IPS-NIHi7 (cell line): Measurements from ENCODE around the gene SFT2D1.
"Not testable (repeated sequence)": the region's sequence is repeated elsewhere in the genome, so short reads cannot be mapped to it uniquely, and the experiment has no call there.

Experiments
- DNase-seq: peaks from one replicate; pipeline ENCODE4 v3.0.0; 2012; ENCODE audit warnings: mixed read lengths; ENCODE audit errors: extremely low spot score

SFT2D1 gene

DNA sequence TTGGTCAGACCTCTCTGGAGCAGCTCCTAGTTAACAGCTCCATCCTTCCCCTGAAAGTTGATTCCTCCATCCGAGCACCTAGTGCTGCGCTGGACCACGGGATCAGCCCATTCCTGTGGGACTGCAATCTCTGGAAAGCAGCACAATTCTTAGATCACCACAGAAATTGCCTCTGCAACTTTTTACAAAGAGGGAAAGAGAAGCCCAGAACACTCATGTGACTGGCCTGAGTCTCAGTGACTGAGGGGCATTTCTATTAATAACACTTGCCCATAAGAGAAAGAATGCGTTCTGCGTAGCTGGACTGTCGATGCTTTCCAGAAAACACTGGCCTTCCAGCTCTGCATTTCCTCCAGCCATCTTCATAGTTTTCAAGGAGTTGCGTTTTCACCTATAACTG lies 22.1 kb upstream of the SFT2D1 start:
- DNase-seq: no peak

DNA sequence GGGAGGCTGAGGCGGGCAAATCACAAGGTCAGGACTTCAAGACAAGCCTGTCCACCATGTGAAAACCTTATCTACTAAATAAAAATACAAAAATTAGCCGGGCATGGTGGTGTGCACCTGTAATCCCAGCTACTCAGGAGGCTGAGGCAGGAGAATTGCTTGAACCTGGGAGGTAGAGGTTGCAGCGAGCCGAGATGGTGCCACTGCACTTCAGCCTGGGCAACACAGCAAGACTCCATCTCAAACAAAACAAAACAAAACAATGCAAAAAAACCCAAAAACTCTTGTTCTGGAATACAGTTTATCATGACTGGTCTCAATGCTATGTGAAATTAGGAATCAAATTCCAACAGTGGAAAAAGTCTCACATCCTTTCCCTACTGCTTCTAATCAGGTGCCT lies 20.1 kb upstream of the SFT2D1 start:
- not testable (repeated sequence) for DNase-seq

DNA sequence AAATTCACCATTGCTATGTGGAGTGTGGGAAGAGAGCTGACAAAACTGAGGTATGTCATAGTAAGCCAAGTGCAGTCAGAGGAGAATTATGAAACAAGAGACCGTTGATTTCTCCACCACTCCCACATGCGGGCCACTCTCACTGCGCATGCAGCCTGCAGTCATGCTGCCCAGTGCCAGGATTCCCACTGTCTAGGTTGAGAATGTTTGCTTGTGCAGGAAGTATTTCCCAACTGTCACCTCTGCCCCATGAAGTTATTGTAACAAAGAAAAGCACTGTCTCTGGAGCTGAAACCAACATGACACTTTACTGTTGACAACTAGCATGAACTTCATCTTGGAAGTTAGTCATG lies 18.7 kb upstream of the SFT2D1 start:
- no peak for DNase-seq

DNA sequence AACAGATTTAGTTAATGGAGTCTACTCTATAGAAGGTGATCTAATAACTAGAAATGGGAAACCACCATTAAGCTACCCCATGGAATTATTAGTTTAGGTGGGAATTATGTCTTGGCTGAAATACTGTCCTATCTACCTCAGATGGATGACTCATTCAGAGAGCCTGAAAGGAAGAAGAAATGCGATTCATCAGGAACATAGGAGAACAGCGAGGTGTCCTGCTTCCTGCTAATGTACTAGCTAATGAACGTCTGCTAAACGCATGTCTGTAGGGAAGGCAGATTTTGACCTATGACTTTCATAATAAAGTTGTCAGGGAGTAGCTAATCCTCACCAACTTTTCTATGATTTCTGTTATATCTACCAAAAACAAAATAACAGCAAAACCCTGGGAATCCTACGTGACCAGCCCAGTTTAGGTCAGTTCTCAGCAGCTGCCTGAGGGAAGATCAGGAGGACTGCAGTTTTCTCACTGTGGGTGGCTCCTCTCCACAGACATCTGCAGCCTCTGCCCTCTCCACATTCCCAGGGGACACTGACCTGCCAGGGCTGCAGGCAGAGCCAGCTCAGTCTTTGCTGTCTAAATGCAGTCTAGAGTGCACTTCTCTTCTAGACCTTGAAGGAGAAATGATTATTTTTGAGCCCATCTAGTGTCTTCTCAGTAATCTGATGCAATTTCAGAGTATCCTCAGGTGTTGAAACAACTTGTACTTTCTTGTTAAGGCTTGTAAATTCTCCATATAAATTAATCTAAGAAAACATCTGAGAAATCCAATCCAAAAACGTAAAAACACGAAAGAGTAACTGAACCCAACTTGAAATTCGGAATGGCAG lies 18.1 kb upstream of the SFT2D1 start:
- no peak for DNase-seq

DNA sequence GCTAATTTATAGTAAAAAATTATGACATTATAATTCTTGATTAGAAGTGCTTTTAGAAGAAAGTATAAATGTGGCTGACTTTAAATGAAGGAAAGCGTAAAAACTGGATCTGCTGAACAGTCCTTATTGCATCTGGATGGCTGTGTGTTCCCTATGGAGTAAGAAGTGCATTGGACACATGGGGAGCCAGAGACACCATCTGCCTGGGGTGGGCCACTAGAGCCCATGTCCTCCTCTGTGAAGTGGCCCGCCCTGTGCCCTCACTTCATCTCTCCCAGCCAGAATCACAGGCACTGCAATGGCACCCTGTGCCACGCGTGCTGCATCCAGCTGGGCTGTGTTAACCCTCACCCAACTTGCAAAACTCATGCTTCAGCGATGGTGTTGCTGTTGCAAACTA lies 13.2 kb upstream of the SFT2D1 start:
- no peak for DNase-seq

DNA sequence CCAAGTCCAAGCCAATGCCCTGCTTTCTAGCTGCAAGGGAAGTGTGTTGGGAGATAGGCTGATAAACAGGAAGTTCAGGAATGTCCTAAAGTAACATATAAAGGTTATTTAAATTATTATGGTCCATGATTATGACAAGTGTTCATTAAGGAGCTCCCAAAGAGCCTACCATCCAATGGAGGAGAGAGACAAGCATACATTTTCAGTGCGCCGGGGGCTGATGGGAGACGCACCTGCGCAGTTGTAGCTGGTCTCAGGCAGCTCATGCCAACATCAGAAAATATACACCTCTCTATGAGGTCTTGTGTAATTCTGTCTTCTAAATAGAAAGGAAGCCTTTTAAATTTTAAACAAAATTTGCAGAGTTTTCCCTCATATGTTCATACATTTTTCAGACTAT lies 12.6 kb upstream of the SFT2D1 start:
- no peak for DNase-seq

DNA sequence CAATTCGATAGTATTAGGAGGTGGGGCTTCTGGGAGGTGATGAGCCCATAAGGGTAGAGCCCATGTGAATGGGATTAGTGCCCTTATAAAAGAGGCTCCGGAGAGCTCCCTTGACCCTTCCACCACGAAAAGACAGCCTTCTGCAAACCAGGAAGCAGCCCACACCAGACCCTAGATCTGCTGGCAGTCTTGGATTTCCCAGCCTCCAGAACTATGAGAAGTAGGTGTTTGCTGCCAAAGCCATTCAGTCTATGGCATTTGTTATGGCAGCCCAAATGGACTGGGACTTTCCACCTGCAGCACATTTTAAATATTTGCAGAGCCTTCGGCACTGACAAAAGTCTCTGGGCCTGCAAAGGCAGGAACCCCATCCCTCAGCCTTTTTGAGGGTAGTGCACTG lies 11.8 kb upstream of the SFT2D1 start:
- DNase-seq: no peak

DNA sequence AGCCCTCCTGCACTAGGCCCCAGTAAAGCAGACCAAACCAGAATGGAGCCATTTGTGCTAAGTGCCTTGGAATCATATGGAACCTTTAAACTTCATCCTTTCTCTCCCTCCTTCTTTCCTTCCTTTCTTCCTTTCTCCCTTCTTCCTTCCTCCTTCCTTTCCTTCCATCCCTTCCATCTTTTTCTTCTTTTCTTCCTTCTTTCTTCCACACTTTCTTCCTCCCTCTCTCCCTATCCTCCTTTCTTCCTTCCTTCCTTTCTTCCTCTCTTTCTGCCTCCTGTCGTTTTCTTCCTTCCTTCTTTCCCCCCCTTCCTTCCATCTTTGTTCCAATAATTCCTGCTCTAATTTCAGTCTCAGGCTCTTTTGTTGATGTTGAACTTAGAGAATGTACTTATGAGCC lies 11.2 kb upstream of the SFT2D1 start:
- DNase-seq: no peak

DNA sequence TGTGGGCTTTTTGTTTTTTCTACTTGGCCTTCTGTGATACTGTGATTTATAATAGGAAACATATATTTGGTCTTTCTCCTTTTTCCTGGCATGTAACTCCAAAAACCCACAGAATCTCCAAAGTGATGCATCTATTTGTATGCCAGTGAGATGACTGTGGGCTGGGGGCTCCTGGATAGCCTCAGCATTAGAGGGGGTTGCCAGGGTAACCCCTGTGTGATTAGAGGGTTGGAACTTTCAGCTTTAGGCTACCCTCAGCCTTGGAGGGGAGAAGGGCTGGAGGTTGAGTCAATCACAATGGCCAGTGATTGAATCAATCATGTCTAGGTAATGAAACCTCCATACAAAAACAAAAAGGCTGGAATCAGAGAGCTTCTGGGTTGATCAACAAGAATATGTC lies 10.6 kb upstream of the SFT2D1 start:
- DNase-seq: no peak

DNA sequence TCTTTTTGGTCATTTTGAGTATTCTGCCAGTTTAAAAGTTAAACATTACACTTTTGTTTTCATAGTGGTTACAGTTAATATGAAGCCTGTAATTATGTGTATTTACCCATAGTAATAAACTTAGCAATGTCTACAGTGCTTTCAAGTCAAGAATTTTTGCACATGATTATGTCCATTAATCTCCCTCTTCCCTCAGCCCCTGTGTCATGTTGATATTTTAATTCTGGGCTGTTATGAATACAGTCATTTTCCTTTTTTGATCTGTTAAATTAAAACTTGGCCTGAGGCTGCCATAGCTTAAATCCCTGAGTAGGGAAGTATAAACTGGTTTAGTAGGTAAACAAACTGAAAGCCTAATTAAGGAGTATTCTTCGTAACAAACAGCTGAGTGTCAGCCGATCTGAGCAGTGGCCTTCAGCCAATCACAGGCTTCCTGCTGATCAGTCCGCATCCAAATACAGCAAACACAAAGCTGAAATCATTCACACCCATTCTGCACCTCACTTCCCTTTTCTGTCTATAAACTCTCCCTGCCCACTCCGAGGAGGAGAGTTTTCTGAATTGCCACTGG lies 9.5 kb upstream of the SFT2D1 start:
- DNase-seq: peak; percentile 35

DNA sequence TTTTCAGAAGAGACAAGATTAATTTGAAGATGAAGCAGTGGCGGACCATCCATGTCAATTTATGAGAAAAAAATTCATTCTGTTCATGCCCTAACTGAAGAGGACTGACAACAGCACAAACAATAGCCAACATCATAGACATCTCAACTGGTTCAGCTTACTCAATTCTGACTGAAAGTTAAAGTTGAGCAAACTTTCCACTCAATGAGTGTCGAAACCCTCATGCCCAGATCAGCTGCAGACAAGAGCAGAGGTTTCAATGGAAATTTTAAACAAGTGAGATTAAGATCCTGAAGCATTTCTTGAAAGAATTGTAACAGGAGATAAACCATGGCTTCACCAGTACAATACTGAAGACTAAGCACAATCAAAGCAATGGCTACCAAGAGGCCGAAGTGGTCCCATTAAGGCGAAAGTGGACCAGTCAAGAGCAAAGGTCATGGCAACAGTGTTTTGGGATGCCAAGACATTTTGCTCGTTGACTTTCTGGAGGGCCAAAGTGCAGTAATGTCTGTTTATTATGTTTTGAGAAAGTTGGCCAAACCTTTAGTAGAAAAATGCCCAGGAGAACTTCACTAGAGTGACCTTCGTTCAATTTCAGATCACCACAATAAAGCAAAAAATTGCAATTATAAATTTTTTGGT lies 6.1 kb upstream of the SFT2D1 start:
- no peak for DNase-seq

DNA sequence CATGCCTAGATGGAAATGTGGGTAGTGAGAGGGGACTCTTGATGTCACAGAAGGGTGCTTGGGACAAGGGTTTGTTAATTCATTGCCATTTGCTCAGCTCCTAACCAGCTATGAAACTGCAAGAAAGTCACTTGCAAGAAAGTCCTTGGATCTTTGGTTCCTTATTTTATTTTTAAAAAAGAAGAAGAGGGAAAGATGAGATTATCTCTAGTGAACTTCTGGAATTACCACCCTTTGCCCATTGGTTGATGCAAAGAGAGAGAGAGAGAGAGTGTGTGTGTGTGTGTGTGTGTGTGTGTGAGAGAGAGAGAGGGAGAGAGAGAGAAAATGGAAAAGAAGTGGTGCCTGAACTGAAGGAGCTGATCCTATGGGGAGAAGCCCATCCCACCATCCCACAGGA lies 4.6 kb upstream of the SFT2D1 start:
- no peak for DNase-seq

DNA sequence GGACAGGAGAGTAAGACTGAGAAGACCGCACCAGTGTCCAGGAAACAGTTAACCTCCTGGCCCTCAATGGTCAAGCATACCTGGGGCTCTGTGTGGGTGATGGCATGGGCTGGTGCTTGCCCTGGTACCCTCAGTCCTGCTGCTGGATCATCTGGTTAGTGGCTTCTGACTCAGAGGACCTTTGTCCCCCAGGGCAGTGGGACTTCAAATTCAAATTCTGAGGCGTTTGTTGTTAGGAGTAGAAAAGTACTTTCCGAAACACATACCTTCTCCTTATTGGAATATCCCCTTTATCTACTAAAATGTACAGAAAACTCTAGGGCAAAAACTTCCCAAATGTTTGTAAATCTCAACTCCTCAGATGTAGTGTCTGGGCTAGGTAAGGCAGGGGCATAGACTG lies 4.1 kb upstream of the SFT2D1 start:
- DNase-seq: no peak

DNA sequence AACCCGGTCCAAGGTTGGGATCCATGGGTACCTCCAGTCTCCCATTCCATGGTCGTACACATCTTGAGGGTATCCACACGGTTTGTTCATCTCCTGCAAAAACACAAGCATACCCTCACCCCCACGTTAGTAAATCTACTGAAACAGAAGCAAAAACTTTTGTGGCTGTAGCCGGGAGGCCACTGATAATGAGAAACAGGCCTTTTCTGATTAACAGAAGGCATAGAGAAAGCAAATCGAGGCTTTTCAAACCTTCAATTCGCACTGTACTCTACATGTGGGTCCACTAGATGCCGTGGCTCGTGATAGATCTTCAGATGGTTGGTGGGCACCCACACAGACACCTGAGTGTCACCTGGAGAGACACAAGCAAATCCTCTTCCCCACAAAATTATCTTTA lies 3.3 kb upstream of the SFT2D1 start:
- DNase-seq: not testable (repeated sequence)

DNA sequence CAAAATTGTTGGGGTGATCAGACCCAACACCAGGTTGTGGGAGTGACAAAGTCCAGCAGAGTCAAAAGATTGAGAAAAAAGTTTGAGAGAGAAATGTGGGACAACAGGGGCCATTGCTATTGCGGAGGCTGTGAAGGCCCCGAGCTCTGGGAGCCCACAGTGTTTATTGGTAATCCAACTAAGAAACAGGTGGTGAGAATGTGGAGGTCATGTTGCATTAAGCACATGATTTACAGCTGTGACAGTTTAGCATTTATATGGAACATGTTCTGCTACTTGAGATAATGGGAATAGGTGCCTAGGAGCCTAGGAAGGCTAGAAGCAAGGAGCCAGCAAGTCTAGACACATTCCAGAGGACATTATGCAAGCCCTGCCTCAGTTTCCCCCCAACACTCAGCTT lies 2.6 kb upstream of the SFT2D1 start:
- not testable (repeated sequence) for DNase-seq

DNA sequence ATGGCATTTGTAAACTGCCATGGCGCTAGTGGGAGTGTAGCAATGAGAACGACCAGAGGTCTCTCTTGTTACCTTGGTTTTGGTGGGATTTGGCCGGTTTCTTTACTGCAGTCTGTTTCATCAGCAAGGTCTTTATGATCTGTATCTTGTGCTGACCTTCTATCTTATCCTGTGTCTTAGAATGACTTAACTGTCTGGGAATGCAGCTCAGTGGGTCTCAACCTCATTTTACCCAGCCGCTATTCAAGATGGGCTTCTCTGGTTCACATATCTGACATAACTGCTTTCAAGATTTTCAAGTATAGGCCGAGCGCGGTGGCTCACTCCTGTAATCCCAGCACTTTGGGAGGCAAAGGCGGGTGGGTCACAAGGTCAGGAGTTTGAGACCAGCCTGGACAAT lies 1.9 kb upstream of the SFT2D1 start:
- no peak for DNase-seq

DNA sequence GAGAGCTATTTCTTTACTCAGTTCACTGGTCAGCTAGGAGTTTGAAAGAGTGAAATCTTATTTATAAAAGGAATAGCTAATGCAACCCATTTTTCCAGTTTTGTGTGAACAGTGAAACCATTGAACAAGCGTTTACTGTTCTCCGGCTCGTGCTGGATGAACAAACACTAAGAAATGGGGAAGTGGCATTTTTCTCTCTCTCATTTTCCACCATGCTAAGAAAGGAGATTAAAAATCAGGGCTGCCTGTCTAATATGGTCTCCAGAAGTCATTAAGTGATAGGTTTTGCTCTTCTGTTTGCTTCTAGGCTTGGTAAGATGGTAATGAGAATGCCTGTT lies 774 bp upstream of the SFT2D1 start:
- no peak for DNase-seq

DNA sequence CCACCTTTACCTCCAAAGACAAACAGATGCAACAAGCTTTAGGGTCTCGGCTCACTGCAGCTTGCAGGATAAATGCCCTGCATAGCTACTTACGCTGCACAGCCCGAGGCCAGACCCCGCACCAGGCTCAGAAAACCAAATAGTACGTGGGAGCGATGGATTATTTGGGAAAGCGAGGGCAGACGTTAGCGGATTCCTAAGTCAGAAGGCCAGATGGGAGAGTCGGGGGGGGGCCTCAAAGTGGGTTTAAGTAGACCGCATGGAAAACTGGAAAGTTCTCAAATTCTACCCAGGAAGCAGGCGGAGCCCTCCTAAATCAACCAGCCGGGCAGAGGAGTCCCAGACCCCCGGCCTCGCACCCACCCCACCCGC lies 382 bp downstream of the SFT2D1 start:
- no peak for DNase-seq

DNA sequence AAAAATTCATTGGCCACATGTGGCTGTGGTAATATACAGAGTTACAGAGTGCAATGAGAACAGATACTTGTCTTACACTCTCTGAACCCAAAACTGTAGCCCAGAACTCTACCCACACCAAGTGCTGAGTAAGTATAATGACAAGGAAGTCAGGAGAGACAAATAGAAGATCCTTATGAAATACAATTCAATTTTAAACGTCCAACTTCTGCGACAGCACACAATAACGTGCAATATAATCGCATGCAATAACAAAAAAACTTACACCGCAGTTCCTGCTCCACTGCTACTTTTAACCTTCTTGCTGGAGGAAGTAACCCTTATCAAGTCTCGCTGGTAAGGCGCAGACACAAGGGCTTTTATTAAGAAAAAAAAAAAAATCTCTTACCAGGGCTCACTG lies 881 bp downstream of the SFT2D1 start:
- no peak for DNase-seq

DNA sequence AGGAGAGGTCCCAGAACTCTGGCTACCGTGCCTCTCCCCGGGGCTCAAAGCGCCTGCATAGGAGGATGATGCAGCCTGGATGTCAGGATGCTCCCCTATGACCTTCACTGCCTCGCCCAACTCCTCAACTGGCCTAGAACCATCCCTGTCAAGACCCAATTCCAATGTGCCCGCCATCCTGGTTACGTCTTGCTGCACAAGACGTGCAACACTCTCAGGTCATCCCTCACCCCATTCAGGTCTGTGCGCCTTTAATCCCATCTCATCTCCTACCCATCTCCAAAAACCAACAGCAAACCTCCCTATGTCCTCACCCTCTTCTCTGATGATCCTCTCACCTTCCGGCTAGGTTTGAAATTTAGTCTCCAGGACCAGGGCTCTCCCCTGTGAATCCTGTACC lies 3.5 kb downstream of the SFT2D1 start:
- no peak for DNase-seq

DNA sequence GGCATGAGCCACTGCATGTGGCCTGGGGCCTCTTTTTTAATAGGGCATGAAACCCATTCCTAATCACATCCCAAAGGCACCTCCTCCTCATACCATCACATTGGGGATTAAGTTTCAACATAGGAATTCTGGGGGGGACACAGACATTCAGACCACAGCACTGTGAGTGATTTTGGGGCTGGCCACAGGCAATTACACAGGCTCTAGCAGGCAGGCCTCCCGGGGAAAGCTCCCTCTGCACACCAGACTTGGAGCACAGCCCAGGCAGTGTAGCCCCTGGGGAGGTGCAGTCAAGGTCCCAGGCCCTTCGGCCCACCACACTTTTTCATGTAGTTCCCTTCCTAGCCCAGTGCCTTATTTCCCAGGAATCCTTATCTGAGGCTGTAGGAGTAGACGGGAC lies 5.5 kb downstream of the SFT2D1 start:
- no peak for DNase-seq

DNA sequence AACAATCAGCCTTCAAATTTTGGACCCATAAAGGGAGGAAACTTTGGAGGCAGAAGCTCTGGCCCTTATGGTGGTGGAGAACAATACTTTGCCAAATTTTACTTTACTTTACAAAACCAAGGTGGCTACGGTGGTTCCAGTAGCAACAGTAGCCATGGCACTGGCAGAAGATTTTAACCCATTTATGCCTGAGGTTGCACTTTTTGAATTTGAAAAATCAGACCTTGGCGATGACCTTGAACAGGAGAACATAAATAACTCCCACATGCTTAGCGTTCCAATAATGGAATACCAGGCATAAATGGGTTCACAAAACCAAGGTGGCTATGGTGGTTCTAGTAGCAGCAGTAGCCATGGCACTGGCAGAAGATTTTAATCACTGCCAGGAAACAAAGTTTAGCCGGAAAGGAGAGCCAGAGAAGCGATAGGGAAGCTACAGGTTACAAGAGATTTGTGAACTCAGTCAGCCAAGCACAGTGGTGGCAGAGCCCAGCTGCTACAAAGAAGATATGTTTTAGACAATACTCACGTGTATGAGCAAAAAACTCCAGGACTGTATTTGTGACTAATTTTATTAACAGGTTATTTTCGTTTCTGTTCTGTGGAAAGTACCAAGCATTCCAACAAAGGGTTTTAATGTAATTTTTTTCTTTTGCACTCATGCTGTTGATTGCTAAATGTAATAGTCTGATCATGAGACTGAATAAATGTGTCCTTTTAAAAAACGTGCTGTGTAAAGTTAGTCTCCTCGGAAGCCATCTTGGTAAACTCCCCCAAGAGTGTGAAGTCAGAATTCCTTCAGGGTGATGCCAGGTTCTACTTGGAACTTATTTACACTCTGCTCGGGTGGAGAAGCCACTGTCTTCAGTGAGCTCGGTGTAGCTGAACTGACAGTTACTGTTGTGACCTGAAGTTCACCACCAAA lies 6.7 kb downstream of the SFT2D1 start:
- DNase-seq: no peak

DNA sequence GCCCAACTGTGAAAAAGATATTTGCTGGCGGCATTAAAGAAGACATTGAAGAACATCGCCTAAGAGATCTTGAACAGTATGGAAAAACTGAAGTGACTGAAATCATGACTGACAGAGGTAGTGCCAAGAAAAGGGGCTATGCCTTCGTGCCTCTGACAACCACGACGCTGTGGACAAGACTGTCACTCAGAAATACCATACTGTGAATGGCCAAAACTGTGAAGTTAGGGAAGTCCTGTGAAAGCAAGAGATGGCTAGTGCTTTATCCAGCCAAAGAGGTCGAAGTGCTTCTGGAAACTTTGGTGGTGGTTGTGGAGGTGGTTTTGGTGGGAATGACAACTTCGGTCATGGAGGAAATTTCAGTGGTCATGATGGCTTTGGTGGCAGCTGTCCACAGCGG lies 7.5 kb downstream of the SFT2D1 start:
- DNase-seq: no peak
